Measurements from ENCODE around the gene OPN4.

OPN4 gene

DNA sequence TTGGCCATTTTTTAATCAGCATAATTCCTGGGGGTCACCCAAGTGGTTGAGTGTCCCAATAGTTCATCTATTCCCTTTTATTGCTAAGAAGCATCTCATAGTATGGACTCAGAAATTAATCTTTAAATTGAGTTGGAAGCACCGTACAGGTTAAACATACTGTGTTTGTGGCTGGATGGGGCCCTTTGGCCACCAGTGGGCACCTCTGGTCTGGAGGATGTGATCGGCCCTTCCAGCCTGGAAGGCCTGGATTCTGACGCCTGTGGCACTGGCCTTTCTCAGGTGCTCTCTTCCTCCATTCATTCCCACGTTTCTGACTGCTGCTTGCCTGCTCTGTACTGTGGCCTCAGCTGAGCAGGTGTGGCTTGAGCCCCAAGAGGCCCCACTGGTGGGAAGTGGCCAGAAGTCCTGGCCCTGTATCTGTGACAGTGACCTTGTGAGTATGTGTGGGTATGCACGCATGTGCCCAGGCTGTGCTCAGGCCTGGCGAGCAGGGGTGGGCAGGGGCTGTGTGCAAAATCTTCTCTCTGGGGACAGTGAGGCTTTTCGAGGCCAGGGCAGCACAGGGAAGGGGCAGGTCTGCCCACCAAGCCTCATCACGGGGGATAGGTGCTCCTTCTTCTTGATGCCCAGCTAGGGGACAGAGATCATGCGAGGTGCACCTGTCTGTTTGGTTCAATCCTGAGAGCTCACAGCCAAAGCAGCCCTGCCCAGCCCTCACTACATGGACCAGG is 44.0 kb downstream of the OPN4 start:
- no peak for DNase-seq
- H3K9me3 Mint-ChIP-seq: no peaks in the 10 kb centered on the region

DNA sequence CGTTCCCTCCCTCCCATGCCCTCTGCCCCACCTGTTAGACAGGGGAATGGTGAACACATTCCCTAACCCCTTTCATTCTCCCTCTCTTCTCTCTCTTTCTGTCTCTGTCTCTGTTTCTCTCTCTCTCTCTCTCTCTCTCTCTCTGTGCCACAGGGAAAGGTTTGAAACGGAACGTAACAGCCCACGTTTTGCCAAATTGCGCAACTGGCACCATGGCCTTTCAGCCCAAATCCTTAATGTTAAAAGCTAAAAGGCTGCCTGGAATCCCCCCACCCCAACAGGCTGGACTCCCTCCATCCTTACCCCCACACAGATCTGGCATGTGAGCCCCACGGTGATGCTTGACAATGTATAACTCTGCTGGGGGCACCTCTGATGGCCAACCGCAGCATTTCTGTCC is 44.8 kb downstream of the OPN4 start:
- Mint-ChIP-seq H3K4me3 (no peak overlapping the region), H3K9me3 (no peaks in the 10 kb centered on the region), H3K4me1 (ENCODE audit: low read depth in 2 of 2) (no peaks in the 10 kb centered on the region), H3K27ac (no peak overlapping the region), H3K27me3 (peaks cover 0 to 7% of the 10 kb centered on the region in 2 donors), H3K36me3 (ENCODE audit: insufficient read depth) (no peaks in the 10 kb centered on the region)
- ATAC-seq (replicated peaks) (no peak), DNase-seq (no peak)

More for the DNA sequence above, 44.0 kb downstream of the OPN4 start:
- Mint-ChIP-seq H3K4me1 (ENCODE audit: low read depth in 2 of 2) (peaks cover 0 to 2% of the 10 kb centered on the region in 2 donors), H3K36me3 (ENCODE audit: insufficient read depth) (no peaks in the 10 kb centered on the region), H3K27ac (no peak overlapping the region), H3K27me3 (peaks cover 0 to 7% of the 10 kb centered on the region in 2 donors), H3K4me3 (no peak overlapping the region)
- no peak for ATAC-seq (replicated peaks)

DNA sequence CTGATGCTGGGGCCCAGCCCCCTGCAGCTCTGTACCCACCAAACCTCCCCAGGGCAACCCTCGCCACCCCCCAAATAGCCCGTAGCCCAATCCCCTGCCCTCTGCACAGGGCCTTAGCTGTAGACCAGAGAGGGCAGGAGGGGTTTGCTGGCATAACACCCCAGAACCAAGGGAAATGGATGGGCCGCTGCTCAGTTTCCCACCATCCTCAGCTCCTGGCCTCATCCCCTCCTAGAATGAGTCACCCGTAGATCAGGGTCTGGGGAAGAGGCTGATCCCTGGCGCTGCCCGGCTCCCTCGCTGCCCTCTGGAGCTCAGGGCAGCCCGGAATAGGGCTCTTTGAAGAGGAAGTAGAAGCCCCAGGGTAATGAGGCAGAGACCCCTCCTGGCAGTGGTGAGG is 45.2 kb downstream of the OPN4 start:
- H3K36me3 Mint-ChIP-seq (ENCODE audit: insufficient read depth): no peaks in the 10 kb centered on the region
- DNase-seq: no peak
- H3K4me1 Mint-ChIP-seq (ENCODE audit: low read depth in 2 of 2): no peaks in the 10 kb centered on the region
- peaks cover 0 to 7% of the 10 kb centered on the region in 2 donors for H3K27me3 Mint-ChIP-seq
- ATAC-seq (replicated peaks): no peak
- H3K27ac Mint-ChIP-seq: no peak overlapping the region
- no peaks in the 10 kb centered on the region for H3K9me3 Mint-ChIP-seq
- H3K4me3 Mint-ChIP-seq: no peak overlapping the region

DNA sequence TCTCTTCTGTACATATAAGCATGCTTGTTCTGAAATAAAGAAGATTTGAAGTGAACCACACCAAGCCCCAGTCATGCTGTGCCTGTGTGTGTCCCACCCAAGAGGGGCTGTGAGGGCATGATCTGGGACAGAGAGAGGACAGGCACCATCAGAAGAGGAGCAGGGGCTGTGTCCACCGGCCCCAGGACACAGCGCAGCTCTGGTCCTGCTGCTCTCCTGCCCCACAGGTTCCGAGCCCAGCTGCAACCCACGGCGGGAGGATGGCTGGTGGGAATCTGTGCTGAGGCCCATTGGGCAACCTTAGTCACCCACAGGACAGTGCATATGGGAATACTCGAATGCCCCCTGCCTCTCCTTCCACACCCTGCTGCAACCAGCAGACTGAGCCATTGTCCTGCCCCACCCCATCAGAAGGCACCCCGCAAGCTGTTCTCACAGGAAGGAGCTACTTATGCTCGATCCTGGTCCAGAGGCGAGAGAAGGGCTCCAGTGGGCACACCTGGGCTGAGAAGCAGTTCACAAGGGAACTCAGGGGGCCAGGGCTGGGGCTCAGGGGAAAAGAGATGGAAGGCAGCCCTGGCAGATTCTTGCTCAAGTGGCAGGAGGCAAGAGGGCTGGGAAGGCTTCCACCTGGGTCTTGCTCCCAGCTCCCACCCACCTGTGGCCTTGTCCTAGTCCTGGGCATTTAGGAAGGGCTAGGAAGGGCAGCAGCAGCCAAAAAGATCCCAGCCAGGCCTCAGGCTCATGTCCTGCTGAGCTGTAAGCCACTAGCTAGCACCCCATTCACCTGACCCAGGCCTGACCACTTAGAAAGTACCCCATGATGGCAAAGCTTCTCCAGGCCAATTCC is 45.9 kb downstream of the OPN4 start:
- no peak overlapping the region for H3K4me3 Mint-ChIP-seq
- no peaks in the 10 kb centered on the region for H3K4me1 Mint-ChIP-seq (ENCODE audit: low read depth in 2 of 2)
- no peak overlapping the region for H3K27ac Mint-ChIP-seq
- peaks cover 0 to 7% of the 10 kb centered on the region in 2 donors for H3K27me3 Mint-ChIP-seq
- no peaks in the 10 kb centered on the region for H3K36me3 Mint-ChIP-seq (ENCODE audit: insufficient read depth)
- ATAC-seq (replicated peaks) (no peak), DNase-seq (no peak)
- no peaks in the 10 kb centered on the region for H3K9me3 Mint-ChIP-seq

DNA sequence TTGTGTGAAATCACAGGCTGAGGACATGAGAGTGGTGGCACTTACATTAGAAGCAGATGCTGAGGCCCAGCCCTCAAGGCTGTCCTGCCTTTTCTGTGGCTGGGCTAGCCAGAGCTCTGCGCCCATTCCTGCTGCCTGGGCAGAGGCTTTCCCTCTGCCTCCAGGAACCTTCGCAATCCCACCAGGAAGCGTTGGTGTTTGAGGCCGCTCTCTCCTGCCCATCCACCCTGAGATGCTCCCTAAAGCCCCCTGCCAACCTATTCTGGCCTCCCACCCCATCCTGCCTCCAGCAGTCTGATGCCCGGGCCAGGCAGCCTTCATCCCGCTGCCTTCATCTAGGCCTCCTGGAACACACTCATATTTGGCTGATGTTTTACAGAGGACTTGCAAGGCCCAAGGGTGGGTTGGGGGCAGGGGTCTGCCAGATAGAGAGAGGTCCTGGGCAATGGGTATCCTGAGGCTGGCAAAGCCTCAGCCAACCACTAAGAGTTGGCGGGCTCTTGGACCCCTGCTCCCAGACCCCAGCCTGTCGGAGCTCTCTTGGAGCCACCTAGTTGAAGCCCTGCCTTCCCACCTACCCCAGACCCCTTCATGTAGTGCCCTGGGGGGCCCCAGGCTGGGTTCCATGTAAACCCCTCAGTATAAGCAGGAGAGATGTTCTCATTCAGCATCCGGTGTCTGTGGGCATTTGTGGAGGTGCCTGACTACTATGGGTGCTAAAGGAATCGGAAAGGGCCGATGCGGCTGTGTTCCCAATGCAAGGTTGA is 46.7 kb downstream of the OPN4 start:
- Mint-ChIP-seq H3K4me1 (ENCODE audit: low read depth in 2 of 2) (no peaks in the 10 kb centered on the region), H3K27me3 (peaks cover 0 to 6% of the 10 kb centered on the region in 2 donors), H3K27ac (no peak overlapping the region)

DNA sequence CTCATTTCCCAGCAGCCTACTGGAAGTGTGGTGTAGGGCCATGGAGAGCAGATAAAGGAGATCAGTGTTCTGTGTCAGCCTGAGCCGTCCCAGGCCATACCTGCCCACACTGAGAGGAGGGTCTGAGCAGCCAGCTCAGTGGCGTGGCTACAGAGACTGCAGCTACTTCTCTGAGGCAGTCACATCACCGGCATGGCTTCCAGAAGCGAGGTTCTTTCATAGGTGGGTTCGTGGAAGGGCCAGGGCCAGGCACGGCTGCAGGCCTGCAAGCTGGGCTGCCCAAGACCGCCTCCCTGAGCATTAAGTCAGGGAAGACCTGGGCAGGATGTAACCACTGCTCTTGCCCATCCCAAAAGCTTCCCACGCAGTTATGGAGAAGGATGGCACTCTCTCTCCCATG is 48.8 kb downstream of the OPN4 start:
- Mint-ChIP-seq H3K9me3 (no peaks in the 10 kb centered on the region), H3K36me3 (ENCODE audit: insufficient read depth) (no peaks in the 10 kb centered on the region), H3K27ac (no peak overlapping the region), H3K4me3 (no peak overlapping the region), H3K27me3 (no peaks in the 10 kb centered on the region), H3K4me1 (ENCODE audit: low read depth in 2 of 2) (no peaks in the 10 kb centered on the region)
- DNase-seq (no peak), ATAC-seq (replicated peaks) (no peak)

More for the DNA sequence above, 46.7 kb downstream of the OPN4 start:
- DNase-seq (no peak), ATAC-seq (replicated peaks) (no peak)
- H3K9me3 Mint-ChIP-seq: no peaks in the 10 kb centered on the region
- H3K4me3 Mint-ChIP-seq: no peak overlapping the region
- H3K36me3 Mint-ChIP-seq (ENCODE audit: insufficient read depth): no peaks in the 10 kb centered on the region

DNA sequence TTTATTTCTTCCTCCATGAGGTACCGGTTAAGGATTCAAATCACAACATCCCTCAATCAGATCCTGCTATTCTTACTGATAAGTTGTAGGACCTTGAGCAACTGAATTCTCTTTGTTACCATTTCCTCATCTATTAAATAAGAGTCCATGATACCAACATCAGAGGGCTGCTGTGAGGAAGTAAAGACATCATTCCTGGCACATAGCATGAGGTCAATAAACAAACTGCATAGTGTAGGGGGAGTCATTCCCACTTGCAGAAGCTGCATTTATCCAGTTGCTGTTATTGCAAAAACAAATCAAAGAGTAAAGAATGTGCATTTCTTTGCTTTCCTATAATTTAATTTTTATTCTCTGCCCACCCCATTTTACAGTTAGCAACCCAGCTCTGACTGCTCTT is 50.8 kb downstream of the OPN4 start:
- Mint-ChIP-seq H3K9me3 (peaks cover 0 to 1% of the 10 kb centered on the region in 2 donors), H3K4me3 (no peak overlapping the region), H3K36me3 (ENCODE audit: insufficient read depth) (no peaks in the 10 kb centered on the region), H3K27ac (no peak overlapping the region), H3K27me3 (no peaks in the 10 kb centered on the region), H3K4me1 (ENCODE audit: low read depth in 2 of 2) (peaks cover 0 to 4% of the 10 kb centered on the region in 2 donors)
- no peak for ATAC-seq (replicated peaks)
- no peak for DNase-seq

DNA sequence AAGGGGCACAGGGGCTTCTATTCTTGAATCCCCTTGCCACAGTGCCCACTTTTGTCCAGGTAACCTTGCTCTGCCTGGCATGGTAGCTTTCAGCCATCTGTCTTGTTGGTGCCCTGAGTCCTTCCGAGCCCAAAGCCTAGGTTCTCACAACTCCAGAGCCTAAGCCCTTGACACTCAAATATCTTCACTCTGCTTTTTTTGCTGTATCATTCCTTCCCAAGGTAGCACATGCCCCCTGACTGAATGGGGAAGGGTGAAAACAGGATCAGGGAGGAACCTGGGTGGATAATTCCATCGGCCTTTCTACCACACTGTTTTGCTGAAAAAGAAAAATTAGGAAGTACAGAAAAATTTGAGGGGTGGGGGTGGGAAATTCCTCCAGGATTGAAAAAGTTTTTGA is 51.6 kb downstream of the OPN4 start:
- Mint-ChIP-seq H3K27ac (no peak overlapping the region), H3K36me3 (ENCODE audit: insufficient read depth) (peaks cover 5% of the 10 kb centered on the region), H3K27me3 (no peaks in the 10 kb centered on the region), H3K4me1 (ENCODE audit: low read depth in 2 of 2) (peaks cover 0 to 8% of the 10 kb centered on the region in 2 donors), H3K9me3 (peaks cover 0 to 1% of the 10 kb centered on the region in 2 donors), H3K4me3 (no peak overlapping the region)
- ATAC-seq (replicated peaks) (no peak), DNase-seq (no peak)

DNA sequence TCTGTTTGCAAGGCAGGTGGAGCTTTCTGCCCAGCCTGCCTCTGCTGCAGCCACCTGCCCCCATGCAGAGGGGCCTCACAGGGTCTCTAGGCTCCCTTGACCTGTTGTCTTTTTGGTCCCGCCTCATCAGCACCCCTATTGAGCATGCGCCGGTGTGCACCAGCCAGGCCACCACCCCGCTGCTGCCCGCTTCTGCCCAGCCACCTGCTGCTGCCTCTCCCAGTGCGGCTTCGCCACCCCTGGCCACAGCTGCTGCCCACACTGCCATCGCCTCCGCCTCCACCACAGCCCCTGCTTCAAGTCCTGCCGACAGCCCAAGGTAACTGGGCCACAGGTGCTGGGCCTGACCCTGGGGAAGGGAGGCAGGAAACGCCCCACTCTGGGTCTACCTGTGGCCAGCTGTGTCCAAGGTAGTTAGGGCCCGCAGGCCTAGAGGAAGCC is 52.1 kb downstream of the OPN4 start:
- peaks cover 5% of the 10 kb centered on the region for H3K36me3 Mint-ChIP-seq (ENCODE audit: insufficient read depth)
- no peak overlapping the region for H3K27ac Mint-ChIP-seq
- H3K9me3 Mint-ChIP-seq: peaks cover 0 to 1% of the 10 kb centered on the region in 2 donors
- DNase-seq: no peak
- no peaks in the 10 kb centered on the region for H3K27me3 Mint-ChIP-seq
- no peak for ATAC-seq (replicated peaks)
- no peak overlapping the region for H3K4me3 Mint-ChIP-seq
- H3K4me1 Mint-ChIP-seq (ENCODE audit: low read depth in 2 of 2): peaks cover 0 to 9% of the 10 kb centered on the region in 2 donors

DNA sequence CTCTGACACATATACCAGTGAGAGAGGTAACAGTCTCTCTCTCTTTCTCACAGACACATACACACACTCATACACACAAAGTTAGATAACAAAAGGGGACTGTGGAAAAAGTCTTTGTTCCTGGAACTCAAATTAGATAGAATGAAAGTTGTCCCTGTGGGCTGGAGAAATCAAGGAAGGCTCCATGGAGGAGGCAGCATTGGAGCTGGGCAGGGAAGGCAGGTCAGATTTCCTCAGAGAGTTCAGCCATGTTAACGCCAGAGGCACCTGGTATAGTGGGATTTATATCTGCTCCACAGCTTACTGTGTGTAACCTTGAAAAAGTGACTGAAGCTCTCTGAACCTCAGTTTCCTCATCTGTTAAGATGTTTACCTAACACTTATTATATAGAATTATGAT is 52.6 kb downstream of the OPN4 start:
- H3K27ac Mint-ChIP-seq: no peak overlapping the region
- peaks cover 0 to 1% of the 10 kb centered on the region in 2 donors for H3K9me3 Mint-ChIP-seq
- H3K4me3 Mint-ChIP-seq: no peak overlapping the region
- ATAC-seq (replicated peaks) (no peak), DNase-seq (no peak)
- peaks cover 2 to 9% of the 10 kb centered on the region in 2 donors for H3K4me1 Mint-ChIP-seq (ENCODE audit: low read depth in 2 of 2)
- H3K27me3 Mint-ChIP-seq: no peaks in the 10 kb centered on the region
- H3K36me3 Mint-ChIP-seq (ENCODE audit: insufficient read depth): peaks cover 5% of the 10 kb centered on the region

DNA sequence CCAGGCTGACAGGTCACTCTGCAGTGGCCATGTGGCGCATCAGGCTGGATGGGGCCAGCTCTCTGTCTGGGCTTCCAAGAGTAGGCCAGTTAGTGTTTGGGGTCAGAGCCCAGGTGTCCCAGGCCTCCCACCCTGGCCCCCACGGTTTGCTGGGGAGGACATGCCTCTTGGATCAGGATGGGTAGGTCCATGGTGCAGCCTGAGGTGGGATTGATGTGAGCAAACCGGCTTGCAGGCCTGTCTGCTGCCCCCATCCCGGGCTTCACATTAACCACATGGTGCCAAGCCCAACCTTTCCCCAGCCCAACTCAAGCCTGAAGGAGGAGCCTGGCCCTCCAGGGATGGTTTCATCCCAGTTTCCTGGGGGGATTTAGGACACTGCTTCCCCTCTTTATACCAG is 53.2 kb downstream of the OPN4 start:
- H3K4me3 Mint-ChIP-seq: no peak overlapping the region
- H3K4me1 Mint-ChIP-seq (ENCODE audit: low read depth in 2 of 2): peaks cover 6 to 13% of the 10 kb centered on the region in 2 donors
- peaks cover 0 to 1% of the 10 kb centered on the region in 2 donors for H3K9me3 Mint-ChIP-seq
- ATAC-seq (replicated peaks) (no peak), DNase-seq (no peak)
- no peaks in the 10 kb centered on the region for H3K27me3 Mint-ChIP-seq
- peaks cover 5% of the 10 kb centered on the region for H3K36me3 Mint-ChIP-seq (ENCODE audit: insufficient read depth)
- no peak overlapping the region for H3K27ac Mint-ChIP-seq

DNA sequence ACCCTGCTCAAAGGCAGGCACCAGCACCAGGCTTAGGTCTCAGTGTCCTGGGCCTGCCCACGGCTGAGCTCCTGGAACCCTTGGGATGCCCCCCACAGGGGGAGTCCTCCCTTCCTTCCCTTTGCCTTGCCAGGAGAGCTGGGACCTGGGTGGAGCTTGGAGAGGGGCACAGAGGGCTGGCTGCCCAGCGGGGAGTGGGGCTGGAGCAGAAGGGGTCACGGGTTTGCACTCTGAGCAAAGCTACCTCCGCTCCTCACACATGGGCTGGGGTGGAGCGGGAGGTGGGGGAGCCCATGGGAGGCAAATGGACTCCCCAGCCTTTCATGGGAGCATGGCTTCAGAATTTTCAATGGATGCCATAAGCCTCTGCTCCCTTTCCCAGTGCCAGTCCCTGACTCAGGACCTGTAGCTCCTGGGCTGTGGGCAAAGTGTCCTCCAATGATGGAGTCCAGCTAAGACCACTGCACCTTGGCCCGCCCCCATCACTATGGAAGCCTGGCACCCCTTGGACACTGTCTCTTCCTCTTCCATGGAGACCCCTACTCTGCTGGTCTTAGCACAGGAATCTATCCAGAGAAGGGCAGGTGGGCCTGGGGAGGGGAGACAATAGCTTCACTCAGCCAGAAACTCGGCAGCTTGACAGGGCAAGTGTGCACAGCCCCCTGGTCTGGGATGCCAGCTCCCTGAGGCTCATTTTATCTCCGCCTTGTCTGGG is 53.9 kb downstream of the OPN4 start:
- Mint-ChIP-seq H3K36me3 (ENCODE audit: insufficient read depth) (peaks cover 5% of the 10 kb centered on the region), H3K4me3 (no peak overlapping the region), H3K4me1 (ENCODE audit: low read depth in 2 of 2) (peaks cover 6 to 13% of the 10 kb centered on the region in 2 donors), H3K27me3 (no peaks in the 10 kb centered on the region), H3K27ac (no peak overlapping the region), H3K9me3 (peaks cover 0 to 1% of the 10 kb centered on the region in 2 donors)
- ATAC-seq (replicated peaks): no peak
- DNase-seq: no peak
